GM15510 (cell line): ENCODE measurements around the gene HIVEP2.

ENCODE experiments used
- POLR2A ChIP-seq: IDR thresholded peaks from 3 replicates; pipeline ENCODE4 v1.6.1; 2011; ENCODE audit warnings: borderline replicate concordance; ENCODE audit not compliant: insufficient read length; ENCODE audit errors: extremely low read depth

The HIVEP2 gene, protein sequence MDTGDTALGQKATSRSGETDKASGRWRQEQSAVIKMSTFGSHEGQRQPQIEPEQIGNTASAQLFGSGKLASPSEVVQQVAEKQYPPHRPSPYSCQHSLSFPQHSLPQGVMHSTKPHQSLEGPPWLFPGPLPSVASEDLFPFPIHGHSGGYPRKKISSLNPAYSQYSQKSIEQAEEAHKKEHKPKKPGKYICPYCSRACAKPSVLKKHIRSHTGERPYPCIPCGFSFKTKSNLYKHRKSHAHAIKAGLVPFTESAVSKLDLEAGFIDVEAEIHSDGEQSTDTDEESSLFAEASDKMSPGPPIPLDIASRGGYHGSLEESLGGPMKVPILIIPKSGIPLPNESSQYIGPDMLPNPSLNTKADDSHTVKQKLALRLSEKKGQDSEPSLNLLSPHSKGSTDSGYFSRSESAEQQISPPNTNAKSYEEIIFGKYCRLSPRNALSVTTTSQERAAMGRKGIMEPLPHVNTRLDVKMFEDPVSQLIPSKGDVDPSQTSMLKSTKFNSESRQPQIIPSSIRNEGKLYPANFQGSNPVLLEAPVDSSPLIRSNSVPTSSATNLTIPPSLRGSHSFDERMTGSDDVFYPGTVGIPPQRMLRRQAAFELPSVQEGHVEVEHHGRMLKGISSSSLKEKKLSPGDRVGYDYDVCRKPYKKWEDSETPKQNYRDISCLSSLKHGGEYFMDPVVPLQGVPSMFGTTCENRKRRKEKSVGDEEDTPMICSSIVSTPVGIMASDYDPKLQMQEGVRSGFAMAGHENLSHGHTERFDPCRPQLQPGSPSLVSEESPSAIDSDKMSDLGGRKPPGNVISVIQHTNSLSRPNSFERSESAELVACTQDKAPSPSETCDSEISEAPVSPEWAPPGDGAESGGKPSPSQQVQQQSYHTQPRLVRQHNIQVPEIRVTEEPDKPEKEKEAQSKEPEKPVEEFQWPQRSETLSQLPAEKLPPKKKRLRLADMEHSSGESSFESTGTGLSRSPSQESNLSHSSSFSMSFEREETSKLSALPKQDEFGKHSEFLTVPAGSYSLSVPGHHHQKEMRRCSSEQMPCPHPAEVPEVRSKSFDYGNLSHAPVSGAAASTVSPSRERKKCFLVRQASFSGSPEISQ (N-terminal part only)

DNA sequence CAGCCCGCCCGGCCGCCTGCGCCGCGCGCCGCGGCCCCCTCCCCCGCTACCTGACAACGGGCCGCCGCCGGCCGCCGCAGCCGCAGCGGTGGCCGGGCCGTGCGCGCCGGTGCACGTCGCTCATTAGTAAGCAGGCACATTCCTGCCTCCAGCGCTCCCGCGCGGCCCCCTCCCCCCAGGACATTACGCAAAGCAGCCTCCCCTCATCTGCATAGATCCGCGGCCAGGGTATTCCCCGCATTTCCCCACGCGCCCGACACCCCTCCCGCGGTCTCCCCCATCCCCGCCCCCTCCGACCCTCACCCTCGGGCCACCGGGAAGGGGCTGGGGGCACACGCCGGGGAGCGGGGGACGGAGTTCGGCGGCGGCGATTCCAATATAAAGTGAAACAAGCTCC, at the start of gene HIVEP2:
TSS of gene HIVEP2 (minus strand) at position 128 of the 397 bp plus-strand sequence. CDS start 170,438 bp downstream, outside the sequence.
- TF ChIP-seq POLR2A, result no peak

DNA sequence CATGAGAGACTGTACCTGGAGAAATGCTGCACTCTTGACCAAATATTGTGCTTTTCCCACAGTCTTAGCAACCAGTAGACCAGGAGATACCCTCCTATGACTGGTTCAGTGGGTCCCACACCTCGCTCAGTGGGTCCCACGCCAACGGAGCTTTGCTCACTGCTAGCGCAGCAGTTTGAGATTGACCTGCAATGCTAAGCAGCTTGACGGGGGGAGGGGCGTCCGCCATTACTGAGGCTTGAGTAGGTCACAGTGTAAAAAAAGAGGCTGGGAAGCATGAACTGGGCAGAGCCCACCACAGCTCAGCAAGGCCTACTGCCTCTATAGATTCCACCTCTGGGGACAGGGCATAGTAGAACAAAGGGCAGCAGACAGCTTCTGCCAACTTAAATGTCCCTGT, 49.0 kb upstream of the HIVEP2 start:
- no peak for TF ChIP-seq POLR2A

DNA sequence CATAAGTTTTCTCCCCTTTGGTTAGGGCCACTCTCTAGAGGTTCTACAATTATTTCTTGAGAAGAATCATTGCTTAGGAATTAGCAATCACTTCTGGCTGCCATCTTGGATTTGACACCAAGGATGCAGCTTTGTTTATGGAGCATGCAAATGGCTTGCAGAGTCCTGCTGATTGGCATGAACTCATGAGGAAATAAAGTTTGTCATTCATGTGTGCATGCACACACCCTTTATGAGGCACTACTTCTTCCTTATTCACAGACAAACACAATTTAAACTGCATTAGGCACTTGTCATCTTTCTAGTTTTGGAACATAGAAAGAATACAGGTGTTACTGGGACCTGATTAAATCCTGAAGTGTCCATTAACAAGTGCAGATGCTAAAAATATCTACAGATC, 42.5 kb upstream of the HIVEP2 start:
- TF ChIP-seq POLR2A, result no peak

DNA sequence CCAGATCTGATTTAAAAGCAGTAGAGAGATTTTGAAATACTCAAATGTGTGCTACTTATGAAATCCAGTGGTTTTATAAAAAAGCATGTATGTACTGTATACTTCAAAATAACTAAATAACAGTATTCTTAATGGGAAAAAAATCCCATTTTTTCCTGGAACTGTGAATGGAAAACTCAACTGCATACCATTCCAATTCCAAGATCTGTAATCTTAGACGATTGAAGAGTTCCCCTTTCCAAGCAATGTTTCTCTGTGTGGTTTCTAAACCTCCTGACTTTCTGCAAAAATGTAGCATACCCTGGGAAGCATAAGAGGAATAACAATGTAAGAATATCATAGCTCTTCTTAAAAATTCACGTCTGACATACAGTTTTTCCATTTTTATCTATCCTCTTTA, 40.3 kb upstream of the HIVEP2 start:
- TF ChIP-seq POLR2A, result no peak

DNA sequence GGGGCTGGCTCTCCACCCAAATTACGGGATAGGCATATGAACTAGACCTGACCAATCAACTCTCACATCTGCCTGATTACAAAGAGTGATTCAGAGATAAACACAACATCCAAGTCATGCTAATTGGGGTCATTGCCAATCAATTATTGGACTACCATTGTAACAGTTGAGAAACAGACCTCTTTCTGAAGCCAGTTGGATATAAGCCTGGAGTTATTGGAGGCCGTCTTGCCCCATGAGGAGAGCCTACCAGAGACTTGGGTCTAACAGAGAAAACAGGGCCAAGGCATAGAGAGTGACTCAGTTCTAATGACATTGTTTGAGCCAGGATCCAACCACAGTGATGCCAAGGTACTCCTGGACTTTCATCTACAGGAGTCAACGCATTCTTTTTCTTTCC, 39.4 kb upstream of the HIVEP2 start:
- no peak for TF ChIP-seq POLR2A

DNA sequence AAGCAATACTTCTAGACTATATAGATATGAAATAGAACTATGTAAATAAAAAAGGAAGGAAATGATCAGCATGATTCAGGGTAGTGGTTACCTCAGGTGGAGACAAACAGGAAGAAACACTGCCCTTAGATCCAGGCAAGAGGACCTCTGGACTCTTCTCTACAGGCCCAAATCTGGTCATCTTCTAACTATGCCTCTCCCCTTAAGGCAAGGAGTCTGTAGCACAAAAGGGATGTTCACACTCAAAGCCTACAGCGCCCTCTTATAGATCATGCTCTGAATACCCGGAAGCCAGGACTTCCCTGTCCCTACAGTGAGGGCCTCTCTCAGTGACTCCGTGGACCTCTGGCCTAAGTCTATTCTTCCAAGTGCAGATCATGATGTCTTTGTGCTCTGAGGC, 30.4 kb upstream of the HIVEP2 start:
- no peak for TF ChIP-seq POLR2A

DNA sequence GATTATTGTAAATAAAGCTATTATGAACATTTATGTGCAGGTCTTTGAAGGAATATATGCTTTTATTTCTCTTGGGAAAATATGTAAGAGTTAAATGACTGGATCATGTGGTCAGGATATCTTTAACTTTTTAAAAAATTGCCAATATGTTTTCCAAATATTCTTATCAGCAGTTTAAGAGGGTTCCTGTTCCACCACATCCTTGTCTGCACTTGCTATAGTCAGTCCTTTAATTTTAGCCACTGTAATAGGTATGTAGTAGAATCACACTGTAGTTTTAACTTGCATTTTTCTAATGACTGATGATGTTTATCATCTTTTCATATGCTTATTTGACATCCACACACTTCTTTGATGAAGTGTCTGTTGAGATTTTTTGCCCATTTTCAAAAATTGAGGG, 23.6 kb upstream of the HIVEP2 start:
- no peak for TF ChIP-seq POLR2A

DNA sequence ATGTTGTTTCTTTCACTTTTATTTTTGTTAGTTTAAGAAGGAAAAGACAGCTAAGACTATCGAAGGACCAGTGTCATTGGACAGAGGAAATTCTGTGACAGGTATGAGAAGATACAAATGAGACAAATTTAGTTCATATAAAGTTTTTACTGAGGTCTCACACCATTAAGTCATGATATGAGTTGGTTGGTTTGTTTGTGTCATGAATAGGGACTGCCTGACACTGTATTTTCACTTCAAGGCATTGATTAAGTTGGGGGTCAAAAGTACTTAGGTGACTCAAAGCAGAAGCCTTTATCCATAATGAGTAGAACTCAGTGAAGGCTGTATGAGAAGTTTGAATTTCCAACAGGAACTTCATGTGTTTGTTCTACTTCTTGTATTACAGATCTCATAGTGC, 21.3 kb upstream of the HIVEP2 start:
- no peak for TF ChIP-seq POLR2A

DNA sequence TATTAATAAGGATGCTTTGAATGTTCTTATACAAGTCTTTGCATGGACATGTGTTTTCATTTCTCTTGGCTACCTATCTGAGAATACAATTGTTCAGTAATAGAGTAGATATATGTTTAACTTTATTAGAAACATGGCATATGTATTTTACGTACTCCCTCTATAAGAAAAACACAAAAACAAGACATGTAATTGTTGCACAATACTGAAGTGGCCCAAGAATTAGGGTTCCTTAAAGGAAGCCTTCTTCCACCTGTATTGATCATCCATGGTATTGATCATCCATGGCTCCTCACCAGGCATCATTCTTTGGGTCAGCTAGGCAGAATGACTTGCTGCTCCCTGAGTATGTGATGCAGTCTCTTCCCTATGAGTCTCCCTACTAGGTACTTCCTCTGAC, 20.2 kb upstream of the HIVEP2 start:
- TF ChIP-seq POLR2A, result no peak

DNA sequence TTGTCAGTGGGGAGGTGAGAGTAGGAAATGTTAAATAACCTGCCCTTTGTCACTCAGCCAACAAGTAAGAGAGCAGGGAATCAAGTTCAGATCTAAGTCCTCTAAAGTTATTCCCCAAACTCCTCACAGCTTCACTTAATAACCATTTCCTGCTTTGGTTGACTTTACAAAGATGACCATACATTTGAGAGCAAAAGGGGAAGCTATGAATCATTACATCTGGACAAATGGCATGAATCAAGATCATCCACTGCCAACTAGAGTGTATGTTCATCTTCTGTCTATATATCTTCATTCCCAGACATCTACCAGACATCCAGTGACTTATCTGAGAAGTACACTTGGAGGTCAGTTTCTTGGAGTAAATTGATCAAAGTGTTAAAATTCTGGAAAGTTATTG, 15.1 kb upstream of the HIVEP2 start:
- TF ChIP-seq POLR2A, result no peak

DNA sequence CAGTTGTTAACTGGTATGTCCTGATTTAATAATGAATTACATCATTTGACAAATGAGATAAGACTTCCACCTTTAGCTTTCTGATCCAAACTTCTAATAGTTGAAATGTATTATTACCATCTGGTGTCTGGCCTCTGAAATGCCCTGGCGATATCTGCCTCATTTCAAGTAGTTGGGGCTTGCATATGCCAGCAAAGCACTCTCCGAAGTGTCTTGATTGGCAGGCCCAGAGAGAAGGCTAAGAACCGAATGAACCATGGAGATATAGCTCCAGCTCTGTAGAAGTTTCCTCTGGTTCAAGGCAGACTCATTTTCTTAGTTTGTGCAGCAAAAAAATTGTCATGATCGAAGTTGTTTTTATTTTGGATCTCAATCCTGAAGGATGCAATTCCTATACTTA, 13.4 kb upstream of the HIVEP2 start:
- no peak for TF ChIP-seq POLR2A

DNA sequence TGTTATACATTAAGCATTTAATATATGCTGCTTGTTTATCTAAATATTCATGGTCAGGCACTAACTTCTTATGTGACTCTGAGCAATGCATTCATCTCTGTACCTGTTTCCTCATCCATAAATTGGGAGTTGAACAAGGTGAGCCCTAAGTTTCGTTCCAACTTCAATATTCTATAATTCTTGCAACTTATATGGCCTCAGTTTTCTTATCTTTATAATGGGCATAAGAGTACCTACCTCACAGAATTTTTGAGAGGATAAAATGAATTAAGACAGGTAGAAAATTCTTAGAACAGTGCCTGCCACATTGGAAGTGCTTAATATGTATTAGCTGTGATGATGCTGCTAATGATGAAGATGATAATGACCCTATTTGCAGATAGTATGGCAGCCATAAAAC, 11.8 kb upstream of the HIVEP2 start:
- no peak for TF ChIP-seq POLR2A

DNA sequence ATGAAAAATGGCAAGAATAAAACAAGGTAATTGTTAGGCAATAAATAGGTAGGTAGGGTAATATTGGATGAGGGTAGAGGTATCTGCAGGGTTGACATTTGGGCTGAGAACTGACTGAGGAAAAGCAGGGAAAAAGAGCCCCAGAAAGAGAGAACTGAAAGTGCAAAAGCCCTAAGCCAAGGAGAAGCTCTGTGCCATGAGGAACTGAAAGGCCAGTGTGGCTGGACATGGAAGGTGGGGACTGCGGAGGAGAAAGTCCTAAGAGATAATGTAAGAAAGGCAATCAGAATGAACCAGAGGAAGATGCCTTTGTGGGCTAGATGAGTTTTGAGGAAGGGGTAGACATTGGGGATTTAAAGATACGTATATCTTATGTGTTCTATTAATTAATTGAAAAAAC, 9.9 kb upstream of the HIVEP2 start:
- no peak for TF ChIP-seq POLR2A

DNA sequence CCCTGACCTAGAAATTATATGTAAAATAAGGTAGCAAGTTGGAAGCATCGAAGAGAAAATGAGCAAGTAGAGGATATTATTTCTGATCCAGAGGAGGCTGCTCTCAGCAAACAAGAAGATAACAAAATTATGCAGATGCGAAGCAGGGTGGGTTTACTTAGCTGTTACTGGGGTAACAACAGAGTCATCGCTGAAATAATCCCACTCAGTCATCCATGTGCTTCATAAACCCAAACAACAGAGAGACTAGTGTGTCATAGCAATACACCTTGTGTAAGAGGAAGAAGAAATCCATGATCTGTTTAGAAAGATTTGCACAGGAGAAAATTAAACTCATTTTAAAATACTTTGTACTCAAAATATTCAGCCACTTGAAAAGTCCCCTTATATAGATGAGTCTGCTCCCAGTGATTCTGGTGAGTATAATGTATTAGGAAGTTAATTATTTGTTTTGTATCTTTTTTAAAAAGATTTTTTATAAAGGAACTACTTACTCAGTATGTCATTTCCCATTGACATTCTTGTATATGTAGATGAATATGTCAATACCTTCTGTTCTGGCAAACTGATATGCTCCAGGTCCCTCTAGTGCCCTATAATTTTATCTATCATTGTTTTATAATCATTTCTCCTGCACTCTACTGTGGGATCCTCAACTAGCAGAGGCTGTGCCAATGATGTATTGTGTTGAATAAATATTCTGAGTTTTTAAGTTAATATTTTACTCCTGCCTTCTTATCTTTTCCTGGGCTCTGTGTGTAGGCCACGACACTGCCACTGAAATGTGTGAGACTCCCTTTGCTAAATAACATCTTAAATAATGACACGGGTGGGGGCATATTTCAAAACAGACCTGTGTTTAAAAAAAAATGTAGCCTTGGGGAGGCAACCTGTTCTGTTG, 8.6 kb upstream of the HIVEP2 start:
- TF ChIP-seq POLR2A, result no peak

DNA sequence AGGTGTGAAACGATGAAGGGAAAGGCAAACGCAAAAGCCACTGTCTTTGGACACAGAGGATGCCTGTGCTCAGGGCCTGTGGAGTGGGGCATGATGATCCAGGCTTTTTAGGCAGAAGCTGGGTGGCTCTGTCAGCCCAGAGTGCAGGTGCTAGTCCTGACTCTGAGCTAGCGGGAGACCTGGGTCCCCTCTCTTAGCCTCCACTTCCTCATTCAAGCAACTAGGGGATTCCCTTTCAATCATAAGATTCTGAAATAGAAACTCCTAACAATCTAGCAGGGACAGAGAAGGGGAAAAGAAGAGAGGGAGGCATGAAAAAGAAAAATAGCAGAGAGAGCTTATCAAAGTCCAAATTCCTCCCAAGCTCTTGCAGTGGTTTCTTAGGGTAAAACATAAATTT, 7.6 kb upstream of the HIVEP2 start:
- no peak for TF ChIP-seq POLR2A

DNA sequence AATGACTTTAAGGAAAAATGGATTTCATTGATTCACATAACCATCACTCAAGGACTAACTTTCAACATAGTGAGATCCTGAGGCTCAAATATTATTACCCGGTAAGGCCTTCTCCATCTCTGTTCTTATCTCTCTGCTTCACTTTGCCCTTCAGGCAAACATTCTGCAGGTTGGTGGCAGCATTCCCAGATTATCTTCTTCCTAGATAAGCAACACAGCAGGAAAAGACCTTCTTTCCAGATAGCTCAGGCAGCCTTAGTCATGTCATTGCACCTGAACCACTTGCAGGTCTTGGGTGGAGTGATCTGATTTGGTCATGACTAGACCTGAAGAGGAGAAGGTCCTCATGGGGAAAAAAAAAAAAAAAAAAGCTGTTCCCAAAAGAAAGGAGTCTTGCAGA, 5.3 kb upstream of the HIVEP2 start:
- TF ChIP-seq POLR2A, result no peak
